Right atrium auricular region (tissue), 2 donors: Measurements from ENCODE around the gene CBY2. TPM values are rescaled to one million over a fixed set of nuclear protein-coding genes. Genes with fewer than 3 reads are reported as not detected.

Experiments
- DNase-seq: peaks from one replicate; pipeline ENCODE4 v3.0.0-alpha.2; 2019; ENCODE audit warnings: low spot score
- H3K27ac ChIP-seq, 2 donors: fragments of 200-600 bp; sonication (generic); 1 replicate in 1 of 2; 2 replicates in 1 of 2; pipeline ENCODE4 v1.5.1; 2016 to 2019
- H3K27me3 ChIP-seq, 2 donors: fragments of 200-600 bp; sonication (generic); one replicate each; pipeline versions ENCODE4 v1.5.1 to v1.6.0; 2017 to 2019
- H3K36me3 ChIP-seq: fragments of 200-600 bp; sonication (generic); one replicate; pipeline ENCODE4 v1.5.1; 2016
- H3K4me1 ChIP-seq, 2 donors: fragments of 200-600 bp; sonication (generic); one replicate each; pipeline versions ENCODE4 v1.5.1 to v1.6.0; 2017 to 2019
- H3K4me3 ChIP-seq, 2 donors: fragments of 200-600 bp; sonication (generic); 1 replicate in 1 of 2; 2 replicates in 1 of 2; pipeline ENCODE4 v1.5.1; 2017 to 2019; ENCODE audit warnings: mild to moderate bottlenecking in 1 of 2, moderate library complexity in 1 of 2
- H3K9me3 ChIP-seq, 2 donors: fragments of 200-600 bp; sonication (generic); one replicate each; pipeline ENCODE4 v1.5.1; 2019
- total RNA-seq, 2 donors: library from RNA; depleted of rRNA; stranded (reverse); fragments of >200 nt; gene quantifications; one replicate each; pipeline ENCODE4 v1.1.0, GENCODE V29; 2016
- TF ChIP-seq, protein P1 (sequence below), 2 donors: fragments of 200-600 bp; sonication (generic); IDR thresholded peaks; one replicate each; pipeline ENCODE4 v1.5.1; 2019; ENCODE audit warnings: antibody characterized with exemption in 2 of 2

Gene CBY2
- total RNA-seq, 2 donors from 2014 or later = not detected

DNA sequence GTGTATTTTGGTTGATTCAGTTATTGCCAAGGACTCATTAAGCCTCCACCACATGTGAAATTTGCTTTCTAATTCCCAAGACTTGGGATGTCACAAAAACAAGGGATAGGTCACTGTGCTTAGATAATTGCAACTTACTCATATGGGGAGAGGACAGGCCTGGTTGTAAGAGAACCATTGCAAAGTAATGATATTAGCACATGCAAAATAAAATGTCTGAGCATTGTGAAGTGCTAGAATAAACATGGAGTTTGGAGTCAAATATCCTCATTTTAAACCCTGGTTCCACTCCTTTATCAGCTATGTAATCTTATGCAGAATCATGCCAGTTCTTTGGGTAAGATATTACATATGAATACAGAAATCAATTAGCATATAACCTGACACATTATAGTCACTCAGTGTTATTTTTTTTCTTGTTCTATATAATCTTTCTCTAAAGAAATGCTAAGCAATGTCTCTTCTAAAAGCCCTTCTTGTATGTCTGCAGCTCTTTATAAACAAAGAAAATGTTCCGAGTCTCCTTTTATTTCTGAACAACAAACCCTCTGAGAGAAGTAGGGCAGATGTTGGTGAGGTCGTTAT, 5.5 kb downstream of the CBY2 start:
- Histone ChIP-seq H3K9me3 (no peaks in the 10 kb centered on the region), H3K4me1 (no peaks in the 10 kb centered on the region), H3K36me3 (no peaks in the 10 kb centered on the region), H3K27me3 (no peaks in the 10 kb centered on the region), H3K27ac (no peak overlapping the region), H3K4me3 (no peak overlapping the region)
- TF ChIP-seq, protein P1, sequence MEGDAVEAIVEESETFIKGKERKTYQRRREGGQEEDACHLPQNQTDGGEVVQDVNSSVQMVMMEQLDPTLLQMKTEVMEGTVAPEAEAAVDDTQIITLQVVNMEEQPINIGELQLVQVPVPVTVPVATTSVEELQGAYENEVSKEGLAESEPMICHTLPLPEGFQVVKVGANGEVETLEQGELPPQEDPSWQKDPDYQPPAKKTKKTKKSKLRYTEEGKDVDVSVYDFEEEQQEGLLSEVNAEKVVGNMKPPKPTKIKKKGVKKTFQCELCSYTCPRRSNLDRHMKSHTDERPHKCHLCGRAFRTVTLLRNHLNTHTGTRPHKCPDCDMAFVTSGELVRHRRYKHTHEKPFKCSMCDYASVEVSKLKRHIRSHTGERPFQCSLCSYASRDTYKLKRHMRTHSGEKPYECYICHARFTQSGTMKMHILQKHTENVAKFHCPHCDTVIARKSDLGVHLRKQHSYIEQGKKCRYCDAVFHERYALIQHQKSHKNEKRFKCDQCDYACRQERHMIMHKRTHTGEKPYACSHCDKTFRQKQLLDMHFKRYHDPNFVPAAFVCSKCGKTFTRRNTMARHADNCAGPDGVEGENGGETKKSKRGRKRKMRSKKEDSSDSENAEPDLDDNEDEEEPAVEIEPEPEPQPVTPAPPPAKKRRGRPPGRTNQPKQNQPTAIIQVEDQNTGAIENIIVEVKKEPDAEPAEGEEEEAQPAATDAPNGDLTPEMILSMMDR (IDR thresholded peaks at IDR 0.05) = no peak
- no peak for DNase-seq

- no peak overlapping the region for H3K27ac ChIP-seq
Observed at GRCh38 chr13:45711951-45712350, 9.8 kb downstream of the CBY2 start.

DNA sequence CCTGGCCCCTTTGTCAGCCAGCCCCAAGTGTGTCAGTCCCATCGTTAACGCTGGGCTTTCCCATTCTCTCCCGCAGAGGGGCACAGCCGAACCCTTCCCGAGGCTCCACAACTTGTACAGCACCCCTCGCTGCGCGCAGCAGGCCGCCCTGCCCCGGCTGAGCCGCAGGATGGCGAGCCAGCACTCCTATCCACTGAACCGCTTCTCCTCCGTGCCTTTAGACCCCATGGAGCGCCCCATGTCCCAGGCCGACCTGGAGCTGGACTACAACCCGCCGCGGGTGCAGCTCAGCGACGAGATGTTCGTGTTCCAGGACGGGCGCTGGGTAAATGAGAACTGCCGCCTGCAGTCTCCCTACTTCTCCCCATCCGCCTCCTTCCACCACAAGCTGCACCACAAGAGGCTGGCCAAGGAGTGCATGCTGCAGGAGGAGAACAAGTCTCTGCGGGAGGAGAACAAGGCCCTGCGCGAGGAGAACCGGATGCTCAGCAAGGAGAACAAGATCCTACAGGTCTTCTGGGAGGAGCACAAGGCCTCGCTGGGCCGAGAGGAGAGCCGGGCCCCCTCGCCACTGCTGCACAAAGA, 11.1 kb downstream of the CBY2 start:
- Histone ChIP-seq H3K9me3 (no peaks in the 10 kb centered on the region), H3K4me1 (no peaks in the 10 kb centered on the region), H3K27ac (no peak overlapping the region), H3K36me3 (no peaks in the 10 kb centered on the region), H3K4me3 (no peak overlapping the region), H3K27me3 (no peaks in the 10 kb centered on the region)
- peak; percentile 50 for DNase-seq
- TF ChIP-seq, protein P1 (IDR thresholded peaks at IDR 0.05) = no peak

More at GRCh38 chr13:45711951-45712350, 9.8 kb downstream of the CBY2 start:
- Histone ChIP-seq H3K36me3 (no peaks in the 10 kb centered on the region), H3K9me3 (no peaks in the 10 kb centered on the region), H3K27me3 (no peaks in the 10 kb centered on the region), H3K4me3 (no peak overlapping the region), H3K4me1 (no peaks in the 10 kb centered on the region)
- DNase-seq = no peak
- TF ChIP-seq, protein P1 (IDR thresholded peaks at IDR 0.05) = no peak

DNA sequence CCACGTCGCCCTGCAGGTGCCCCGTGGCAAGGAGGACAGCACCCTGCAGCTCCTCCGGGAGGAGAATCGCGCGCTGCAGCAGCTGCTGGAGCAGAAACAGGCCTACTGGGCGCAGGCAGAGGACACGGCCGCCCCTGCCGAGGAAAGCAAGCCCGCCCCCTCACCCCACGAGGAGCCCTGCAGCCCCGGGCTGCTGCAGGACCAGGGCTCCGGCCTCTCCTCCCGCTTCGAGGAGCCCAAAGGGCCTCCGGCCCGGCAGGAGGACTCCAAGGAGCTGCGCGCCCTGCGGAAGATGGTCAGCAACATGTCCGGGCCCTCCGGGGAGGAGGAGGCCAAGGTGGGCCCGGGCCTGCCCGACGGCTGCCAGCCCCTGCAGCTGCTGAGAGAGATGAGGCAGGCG, 11.6 kb downstream of the CBY2 start:
- H3K27me3 ChIP-seq = no peaks in the 10 kb centered on the region
- no peaks in the 10 kb centered on the region for H3K4me1 ChIP-seq
- no peaks in the 10 kb centered on the region for H3K36me3 ChIP-seq
- no peak for DNase-seq
- H3K9me3 ChIP-seq = no peaks in the 10 kb centered on the region
- no peak overlapping the region for H3K4me3 ChIP-seq
- TF ChIP-seq, protein P1 (IDR thresholded peaks at IDR 0.05) = no peak
- no peak overlapping the region for H3K27ac ChIP-seq

- Histone ChIP-seq H3K36me3 (no peaks in the 10 kb centered on the region), H3K9me3 (no peaks in the 10 kb centered on the region), H3K4me3 (no peak overlapping the region), H3K4me1 (no peaks in the 10 kb centered on the region), H3K27ac (no peak overlapping the region), H3K27me3 (no peaks in the 10 kb centered on the region)
- TF ChIP-seq, protein P1 (IDR thresholded peaks at IDR 0.05) = no peak
- DNase-seq = peak; percentile 50
Observed at GRCh38 chr13:45714170-45714569, 12.1 kb downstream of the CBY2 start.

GRCh38 chr13:45715351-45715750, 13.2 kb downstream of the CBY2 start:
- peak; percentile 46 for DNase-seq
- TF ChIP-seq, protein P1 (IDR thresholded peaks at IDR 0.05) = no peak

More at GRCh38 chr13:45715351-45715750, 13.2 kb downstream of the CBY2 start:
- H3K9me3 ChIP-seq = no peaks in the 10 kb centered on the region
- no peak overlapping the region for H3K27ac ChIP-seq
- H3K4me3 ChIP-seq = no peak overlapping the region
- no peaks in the 10 kb centered on the region for H3K27me3 ChIP-seq
- H3K4me1 ChIP-seq = no peaks in the 10 kb centered on the region
- H3K36me3 ChIP-seq = no peaks in the 10 kb centered on the region
